ENCODE data around the gene THUMPD1. TPM values are rescaled to one million over a fixed set of nuclear protein-coding genes. Genes with fewer than 3 reads are reported as not detected.

Gene THUMPD1
- total and polyA plus RNA-seq, 2 of the 4 experiments (the other 2 are of a cell fraction), result 34.5 to 109 TPM

DNA sequence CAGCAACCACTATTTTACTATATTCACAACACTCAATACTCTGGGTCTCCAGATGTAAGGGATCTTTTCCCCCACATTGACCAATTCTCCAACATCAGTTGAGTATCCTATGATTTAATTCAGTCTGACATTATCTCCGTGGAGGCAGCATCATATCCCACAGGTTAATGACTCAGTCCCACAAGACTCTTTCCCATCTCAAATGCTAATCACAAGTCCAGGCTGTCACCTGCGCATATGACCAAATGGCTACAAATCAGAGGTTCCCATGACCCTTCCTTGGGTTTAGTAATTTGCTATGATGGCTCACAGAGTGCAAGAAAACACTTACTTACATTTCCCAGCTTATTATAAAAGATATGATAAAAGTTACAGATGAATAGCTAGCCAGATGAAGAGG is 40.9 kb upstream of the THUMPD1 start:
- no TSS peak for BruUV-seq (replicated peaks)

More for the DNA sequence above, 40.9 kb upstream of the THUMPD1 start:
- H2AK5ac ChIP-seq (ENCODE audit: low read depth, low read length), result no peak overlapping the region
- no peaks in the 10 kb centered on the region for H3K9me3 ChIP-seq (ENCODE audit: control insufficient read depth, insufficient read depth, low read length)
- no peaks in the 10 kb centered on the region for H3K9me1 ChIP-seq (ENCODE audit: insufficient read depth, low read length)
- H2BK120ac ChIP-seq (ENCODE audit: low read depth, low read length), result no peak overlapping the region
- TF ChIP-seq MXI1 (IDR thresholded peaks at IDR 0.05; ENCODE audit: borderline replicate concordance, low read depth, low read length), result no peak
- TF ChIP-seq, protein P1, sequence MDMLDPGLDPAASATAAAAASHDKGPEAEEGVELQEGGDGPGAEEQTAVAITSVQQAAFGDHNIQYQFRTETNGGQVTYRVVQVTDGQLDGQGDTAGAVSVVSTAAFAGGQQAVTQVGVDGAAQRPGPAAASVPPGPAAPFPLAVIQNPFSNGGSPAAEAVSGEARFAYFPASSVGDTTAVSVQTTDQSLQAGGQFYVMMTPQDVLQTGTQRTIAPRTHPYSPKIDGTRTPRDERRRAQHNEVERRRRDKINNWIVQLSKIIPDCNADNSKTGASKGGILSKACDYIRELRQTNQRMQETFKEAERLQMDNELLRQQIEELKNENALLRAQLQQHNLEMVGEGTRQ (IDR thresholded peaks at IDR 0.05; ENCODE audit: low read depth, low read length), result no peak
- TF ChIP-seq POLR2A (IDR thresholded peaks at IDR 0.05; ENCODE audit: low read depth, low read length), result no peak
- no peaks in the 10 kb centered on the region for H3K36me3 ChIP-seq (ENCODE audit: control insufficient read depth, insufficient read depth, low read length)
- WGBS, 2 experiments (ENCODE audit: extremely low coverage in 2 of 2, insufficient read length in 1 of 2), result no CpG with 5 or more reads among the region's 2 CpGs
- H2BK5ac ChIP-seq (ENCODE audit: low read depth, low read length, poor library complexity, severe bottlenecking), result no peak overlapping the region
- no peak overlapping the region for H3K18ac ChIP-seq (ENCODE audit: low read depth, low read length)
- no peak overlapping the region for H3K4ac ChIP-seq (ENCODE audit: low read depth, low read length)
- H2BK20ac ChIP-seq (ENCODE audit: low read depth, low read length), result no peak overlapping the region
- CTCF ChIA-PET, result no interaction called here
- H3K27ac ChIP-seq (ENCODE audit: insufficient read depth, low read length), result no peak overlapping the region
- dilution Hi-C loops (cut with HindIII; ENCODE audit: low sequenced_read_pairs, unreplicated experiment), result no loop called here
- in situ Hi-C loops (cut with MboI; ENCODE audit: low sequenced_read_pairs), result no loop called here
- H3K23ac ChIP-seq (ENCODE audit: low read depth, low read length), result no peak overlapping the region
- no peak overlapping the region for H4K5ac ChIP-seq (ENCODE audit: low read depth, low read length)
- no peak overlapping the region for H3K14ac ChIP-seq (replicated peaks; ENCODE audit: low read depth, low read length)
- no peak overlapping the region for H3K56ac ChIP-seq (ENCODE audit: extremely low read depth, insufficient read depth, low read length)
- H3K4me3 ChIP-seq (ENCODE audit: insufficient read depth, low read depth, low read length), result no peak overlapping the region
- H3K4me2 ChIP-seq (ENCODE audit: low read depth, low read length), result no peak overlapping the region
- H4K91ac ChIP-seq (ENCODE audit: insufficient read depth, low read depth, low read length), result no peak overlapping the region
- no peak overlapping the region for H2AK9ac ChIP-seq (replicated peaks; ENCODE audit: low read depth, low read length, poor library complexity)
- no peak overlapping the region for H4K8ac ChIP-seq (ENCODE audit: low read depth in 2 of 2, low read length in 2 of 2)
- no peak for ATAC-seq (ENCODE audit: low read depth)
- no peak overlapping the region for H2BK15ac ChIP-seq (ENCODE audit: low read depth, low read length)
- POLR2A ChIA-PET (ENCODE audit: unreplicated experiment), result no interaction called here
- H3K4me1 ChIP-seq (ENCODE audit: control insufficient read depth, insufficient read depth, low read length), result no peaks in the 10 kb centered on the region
- no peak overlapping the region for H2AFZ ChIP-seq (replicated peaks; ENCODE audit: low read length, poor library complexity)
- no peaks in the 10 kb centered on the region for H3K27me3 ChIP-seq (ENCODE audit: control insufficient read depth, insufficient read depth, low read length)
- DNase-seq, result no peak
- H3K9ac ChIP-seq (ENCODE audit: low read depth, low read length), result no peak overlapping the region
- H4K20me1 ChIP-seq (ENCODE audit: insufficient read depth, low read length), result no peaks in the 10 kb centered on the region
- no peaks in the 10 kb centered on the region for H3K79me1 ChIP-seq (ENCODE audit: low read depth in 1 of 2, low read length in 2 of 2)
- intact Hi-C loops (cut with micrococcal nuclease), result no loop called here
